GM19351 (cell line): ENCODE measurements around the gene RBM23.
A peak's percentile ranks its signal among the peaks of the same experiment; 100 is the strongest.
"Not testable (repeated sequence)": the region's sequence is repeated elsewhere in the genome, so short reads cannot be mapped to it uniquely, and the experiment has no call there.

Source experiments
- ATAC-seq: cut with Tn5 transposase; IDR thresholded peaks from one replicate; pipeline ENCODE4 v1.9.1; 2021; ENCODE audit warnings: mild to moderate bottlenecking, moderate library complexity; ENCODE audit not compliant: unreplicated experiment

RBM23 gene

GRCh38 chr14:22918804-22919600 lies at the start of gene RBM23:
Gene RBM23, minus strand, starts transcription at chr14:22919149.
- ATAC-seq = peak; percentile 94

- no peak for ATAC-seq
These were observed 47.9 kb upstream of the RBM23 start for GRCh38 chr14:22966783-22967269.

DNA sequence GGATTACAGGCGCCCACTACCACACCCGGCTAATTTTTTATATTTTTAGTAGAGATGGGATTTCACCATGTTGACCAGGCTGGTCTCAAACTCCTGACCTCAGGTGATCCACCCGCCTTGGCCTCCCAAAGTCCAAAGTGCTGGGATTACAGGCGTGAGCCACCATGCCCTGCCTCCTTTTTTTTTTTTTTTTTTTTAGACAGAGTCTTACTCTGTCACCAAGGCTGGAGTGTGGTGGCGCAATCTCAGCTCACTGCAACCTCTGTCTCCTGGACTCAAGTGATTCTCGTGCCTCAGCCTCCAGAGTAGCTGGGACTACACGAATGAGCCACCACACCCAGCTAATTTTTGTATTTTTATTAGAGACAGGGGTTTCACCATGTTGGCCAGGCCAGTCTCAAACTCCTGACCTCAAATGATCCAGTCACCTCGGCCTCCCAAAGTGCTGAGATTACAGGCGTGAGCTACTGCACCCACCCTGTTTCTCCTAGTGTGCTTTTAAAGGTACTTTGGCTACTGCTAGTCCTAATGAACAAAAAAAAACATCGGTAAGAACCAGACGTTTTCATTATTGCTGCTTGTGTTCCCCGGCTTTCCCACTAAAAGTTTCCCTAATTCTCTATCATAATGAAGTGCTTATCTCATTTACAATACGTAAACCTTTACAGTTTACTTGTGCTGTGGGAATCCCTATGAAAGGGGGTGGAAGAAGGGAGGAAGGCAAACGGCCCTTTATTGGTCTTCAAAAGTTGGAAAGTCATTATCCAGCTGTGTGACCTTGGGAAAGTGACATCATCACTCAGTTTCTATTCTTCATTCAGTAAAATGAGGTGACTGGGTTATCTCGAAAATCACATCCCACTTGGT lies 47.2 kb upstream of the RBM23 start:
- ATAC-seq = not testable (repeated sequence)

DNA sequence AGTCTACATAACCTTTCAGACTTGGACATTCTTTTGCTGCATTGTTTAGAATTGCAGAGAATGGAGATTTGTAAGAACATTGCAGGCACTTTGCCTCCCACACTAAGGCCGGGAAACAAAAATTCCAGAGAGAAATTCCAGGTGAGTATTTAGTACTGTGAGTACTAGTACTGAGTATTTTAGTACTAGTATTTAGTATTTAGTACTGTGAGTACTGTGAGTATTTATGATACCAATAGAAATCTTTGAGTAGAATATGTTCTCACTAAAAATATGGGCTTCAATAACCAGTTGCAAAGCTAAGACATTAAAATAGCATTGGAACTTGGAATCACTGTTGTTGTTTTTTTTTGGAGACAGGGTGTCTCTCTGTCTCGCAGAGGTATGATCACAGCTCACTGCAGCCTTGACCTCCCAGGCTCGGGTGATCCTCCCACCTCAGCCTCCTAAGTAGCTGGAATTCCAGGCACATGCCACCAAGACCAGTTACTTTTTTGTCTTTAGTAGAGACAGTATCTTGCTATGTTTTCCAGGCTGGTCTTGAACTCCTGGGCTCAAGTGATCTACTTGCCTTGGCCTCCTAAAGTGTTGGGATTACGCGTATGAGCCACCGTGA lies 43.2 kb upstream of the RBM23 start:
- no peak for ATAC-seq

- no peak for ATAC-seq
These were observed 37.0 kb upstream of the RBM23 start for GRCh38 chr14:22955702-22956569.

- no peak for ATAC-seq
These were observed 33.5 kb upstream of the RBM23 start for GRCh38 chr14:22952418-22952817.

DNA sequence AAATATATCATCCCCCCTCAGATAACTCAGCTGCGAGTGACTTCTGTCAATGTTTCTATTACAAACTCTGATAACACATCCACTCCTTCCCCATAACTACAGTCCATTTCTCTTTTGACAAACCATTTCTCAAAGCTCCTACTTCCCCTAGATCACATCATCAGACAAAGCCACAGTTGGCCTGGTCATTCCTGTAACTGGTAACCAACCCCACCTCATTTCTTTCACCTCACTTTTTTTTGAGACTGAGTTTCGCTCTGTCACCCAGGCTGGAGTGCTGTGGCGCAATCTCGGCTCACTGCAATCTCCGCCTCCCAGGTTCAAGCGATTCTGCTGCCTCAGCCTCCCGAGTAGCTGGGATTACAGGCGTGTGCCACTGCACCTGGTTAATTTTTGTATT lies 32.8 kb upstream of the RBM23 start:
- not testable (repeated sequence) for ATAC-seq

GRCh38 chr14:22945642-22946041 lies 26.7 kb upstream of the RBM23 start:
- ATAC-seq = no peak

DNA sequence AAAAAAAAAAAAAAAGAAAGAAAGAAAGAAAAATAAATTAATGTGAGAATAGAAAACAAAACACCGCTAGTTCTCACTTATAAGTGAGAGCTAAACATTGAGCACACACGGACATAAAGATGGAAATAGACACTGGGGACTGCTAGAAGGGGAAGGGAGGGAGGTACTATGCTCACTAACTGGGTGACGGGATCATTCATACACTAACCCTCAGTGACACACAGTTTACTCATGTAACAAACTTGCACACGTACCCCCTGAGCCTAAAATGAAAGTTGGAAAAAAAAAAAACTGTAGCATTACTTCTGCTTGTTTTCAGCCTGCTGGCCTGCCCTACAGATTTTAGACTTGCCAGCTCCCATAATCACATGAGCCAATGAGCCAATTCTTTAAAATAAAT lies 20.7 kb upstream of the RBM23 start:
- ATAC-seq = no peak

DNA sequence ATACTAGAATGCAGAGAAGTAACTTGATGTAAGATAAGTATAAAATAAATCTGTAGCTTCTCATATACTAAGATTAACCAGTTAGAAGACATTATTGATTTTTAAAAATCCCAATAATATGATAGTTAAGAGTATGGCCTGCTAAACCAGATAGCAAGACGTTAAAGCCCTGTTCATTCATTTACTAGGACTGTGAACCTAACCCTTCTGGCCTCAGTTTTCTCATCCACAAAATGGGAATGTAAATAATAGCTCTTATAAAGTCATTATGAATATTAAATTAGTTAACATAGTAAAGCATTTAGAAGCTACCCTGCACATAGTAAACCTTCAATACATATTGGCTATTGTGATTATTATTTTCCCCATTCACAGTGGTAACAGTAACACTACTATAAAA lies 16.2 kb upstream of the RBM23 start:
- no peak for ATAC-seq

DNA sequence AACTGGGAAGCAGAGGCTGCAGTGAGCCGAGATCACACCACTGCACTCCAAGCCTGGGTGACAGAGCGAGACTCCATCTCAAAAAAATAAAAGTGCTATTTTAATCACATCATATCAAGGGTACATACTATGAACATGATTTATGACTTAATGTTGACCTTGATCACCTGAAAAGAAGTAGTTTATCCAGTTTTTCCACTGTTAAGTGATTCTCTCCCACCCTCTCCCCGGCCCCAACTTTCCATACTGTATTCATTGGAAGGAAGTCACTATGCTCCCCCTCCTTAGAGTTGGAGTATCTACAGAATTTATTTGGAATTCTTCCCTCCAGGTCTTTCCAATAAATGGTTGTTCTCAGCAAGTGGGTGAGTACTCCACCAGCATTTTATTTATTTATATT lies 13.2 kb upstream of the RBM23 start:
- no peak for ATAC-seq

DNA sequence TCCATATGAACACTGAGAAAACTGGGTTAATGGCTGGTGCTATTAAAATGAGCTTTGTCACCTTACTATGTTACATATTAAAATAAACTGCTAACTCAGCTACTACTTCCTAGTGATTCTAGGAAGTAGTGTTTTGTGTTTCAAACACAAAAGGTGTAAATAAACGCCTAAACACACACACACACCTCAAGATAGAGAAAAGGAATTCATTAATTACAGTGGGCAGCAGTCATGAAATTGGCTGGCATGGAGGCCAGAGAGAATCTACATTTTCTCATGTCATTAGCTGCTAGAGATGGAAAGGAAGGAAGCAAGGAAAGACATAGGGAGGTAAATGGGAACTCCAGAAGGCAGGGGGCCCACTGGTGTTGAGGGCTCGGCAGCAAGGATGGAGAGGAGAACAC lies 11.0 kb upstream of the RBM23 start:
- ATAC-seq = no peak

DNA sequence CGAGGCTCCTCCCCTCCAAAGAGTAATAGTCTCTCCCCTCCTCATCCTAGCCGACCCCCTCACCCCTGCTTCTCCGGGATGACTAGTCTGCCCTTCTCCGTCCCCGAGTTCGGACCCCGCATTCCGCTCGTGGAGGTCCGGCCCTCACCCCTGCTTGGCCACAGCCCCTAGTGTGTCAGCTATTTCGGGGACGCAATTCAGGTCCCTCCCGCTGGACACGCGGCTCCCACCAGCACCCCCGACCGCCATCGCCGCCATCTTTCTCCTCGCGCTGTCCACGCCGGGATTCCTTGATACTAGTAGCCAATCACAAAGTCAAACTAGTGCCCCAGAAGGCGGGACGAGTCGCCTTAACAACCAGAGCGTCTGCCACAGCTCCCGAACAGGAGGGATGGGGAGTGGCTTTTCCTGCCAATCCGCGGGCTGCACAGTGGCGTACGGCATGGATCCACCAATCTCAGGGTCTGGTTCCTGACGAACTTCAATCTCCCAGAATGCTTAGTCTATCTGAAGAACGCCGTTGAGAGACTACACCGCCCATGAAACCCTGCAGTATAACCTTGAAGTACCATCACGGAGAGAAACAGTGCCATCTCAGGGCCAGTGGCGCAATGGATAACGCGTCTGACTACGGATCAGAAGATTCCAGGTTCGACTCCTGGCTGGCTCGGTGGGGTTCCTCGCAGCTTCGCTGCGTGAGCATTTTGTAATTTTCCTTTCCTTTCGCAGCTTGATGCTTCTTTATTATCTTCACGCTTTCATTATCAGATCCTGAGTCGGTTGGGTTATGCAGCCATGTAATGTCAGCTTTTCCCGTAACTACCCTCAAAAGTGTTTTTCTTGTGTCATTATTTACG lies 10.4 kb upstream of the RBM23 start, which contains the start of gene PRMT5:
PRMT5 (minus strand) TSS at position 273 of the 857 bp plus-strand sequence; CDS start at position 258, 15 bp downstream.
- ATAC-seq = peak; percentile 92

- no peak for ATAC-seq
These were observed 9.5 kb upstream of the RBM23 start for GRCh38 chr14:22928237-22929103.

GRCh38 chr14:22926316-22926715 lies 7.4 kb upstream of the RBM23 start:
- no peak for ATAC-seq

DNA sequence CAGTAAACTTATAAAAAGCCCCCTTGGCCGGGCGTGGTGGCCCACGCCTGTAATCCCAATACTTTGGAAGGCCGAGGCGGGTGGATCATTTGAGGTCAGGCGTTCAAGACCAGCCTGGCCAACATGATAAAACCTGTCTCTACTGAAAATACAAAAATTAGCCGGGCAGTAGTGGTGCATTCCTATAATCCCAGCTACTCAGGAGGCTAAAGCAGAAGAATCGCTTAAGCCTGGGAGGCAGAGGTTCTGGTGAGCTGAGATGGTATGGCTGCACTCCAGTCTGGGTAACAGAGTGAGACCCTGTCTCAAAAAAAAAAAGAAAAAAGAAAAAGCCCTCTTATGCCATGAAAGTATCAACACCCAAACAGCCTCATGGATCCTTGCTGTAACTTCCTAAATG lies 6.6 kb upstream of the RBM23 start:
- ATAC-seq = no peak

GRCh38 chr14:22923746-22924145 lies 4.8 kb upstream of the RBM23 start:
- no peak for ATAC-seq

DNA sequence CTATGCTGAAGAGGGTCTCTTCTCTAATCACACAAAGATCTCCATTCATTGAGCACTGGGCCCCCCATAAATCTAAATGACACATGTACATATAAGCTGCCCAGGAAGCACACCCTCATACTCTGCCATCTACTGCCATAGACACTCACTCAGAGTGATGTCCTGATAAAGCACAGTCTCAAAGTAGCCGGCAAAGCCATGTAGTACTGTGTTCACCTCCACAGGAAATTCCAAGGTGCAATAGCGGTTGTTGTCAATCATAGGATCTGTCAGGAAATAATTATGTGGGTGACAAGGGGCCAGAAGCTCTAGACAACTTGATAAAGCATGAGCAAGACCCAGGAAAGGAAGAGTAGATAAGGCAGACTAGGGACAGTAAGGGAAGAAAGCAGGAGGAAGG lies 3.3 kb upstream of the RBM23 start:
- ATAC-seq = no peak
